ENCODE data around the gene CDS2. TPM values are rescaled to one million over a fixed set of nuclear protein-coding genes. Genes with fewer than 3 reads are reported as not detected.

Gene CDS2
- total and polyA plus RNA-seq, 2 of the 13 experiments (the other 11 are each of a cell fraction or from before 2014, with no cell fraction given) = 81.3 to 153 TPM

- TF ChIP-seq SKI (IDR thresholded peaks at IDR 0.05; ENCODE audit: partially characterized antibody) (no peak), MEIS1 (CRISPR knock-in tag; IDR thresholded peaks at IDR 0.05; ENCODE audit: borderline replicate concordance) (no peak), MAZ (IDR thresholded peaks at IDR 0.05; ENCODE audit: borderline replicate concordance, low read depth, low read length) (no peak; the same call in 1 of the 2 replicates), MAZ (CRISPR knock-in tag; IDR thresholded peaks at IDR 0.05; ENCODE audit: low read depth) (peak; percentile 66), FOXO1 (CRISPR knock-in tag; IDR thresholded peaks at IDR 0.05) (no peak; the same call in 1 of the 2 replicates), BCL3 (CRISPR knock-in tag; IDR thresholded peaks at IDR 0.05) (no peak; the same call in 1 of the 2 replicates), ZKSCAN5 (CRISPR knock-in tag; IDR thresholded peaks at IDR 0.05) (no peak; the same call in 1 of the 2 replicates), MBNL3 (CRISPR knock-in tag; conservative IDR thresholded peaks at IDR 0.05) (no peak), ZNF670 (CRISPR knock-in tag; IDR thresholded peaks at IDR 0.05; ENCODE audit: borderline replicate concordance) (peak; percentile 94), ZC3H13 (CRISPR knock-in tag; IDR thresholded peaks at IDR 0.05) (no peak), REPIN1 (CRISPR knock-in tag; IDR thresholded peaks at IDR 0.05; ENCODE audit: borderline replicate concordance, low read depth) (no peak; the same call in 1 of the 2 replicates), HNF4A (CRISPR knock-in tag; IDR thresholded peaks at IDR 0.05) (peak; percentile 97), EED (CRISPR knock-in tag; IDR thresholded peaks at IDR 0.05) (0 out of 2 replicates have a peak, but pooled peaks have one; percentile 76), HMGXB3 (CRISPR knock-in tag; IDR thresholded peaks at IDR 0.05; ENCODE audit: borderline replicate concordance) (0 out of 2 replicates have a peak, but pooled peaks have one; percentile 36), ZNF280D (CRISPR knock-in tag; IDR thresholded peaks at IDR 0.05) (peak; percentile 69; the same call in 1 of the 2 replicates), ZNF333 (CRISPR knock-in tag; IDR thresholded peaks at IDR 0.05; ENCODE audit: borderline replicate concordance) (peak; percentile 95), MATR3 (CRISPR knock-in tag; IDR thresholded peaks at IDR 0.05) (no peak), ZSCAN12 (CRISPR knock-in tag; IDR thresholded peaks at IDR 0.05) (no peak; the same call in 1 of the 2 replicates), ZNF709 (CRISPR knock-in tag; IDR thresholded peaks at IDR 0.05) (peak; percentile 73), NONO (IDR thresholded peaks at IDR 0.05) (no peak), NONO (CRISPR knock-in tag; conservative IDR thresholded peaks at IDR 0.05) (no peak; the same call in 1 of the 2 replicates)
Measured at GRCh38 chr20:5150226-5151076, 23.6 kb downstream of the CDS2 start (continued).

Measured in HepG2 (cell line).